Measurements from ENCODE around the gene CCDC149.

CCDC149 gene

GRCh38 chr4:24912252-24913118 lies at the start of gene CCDC149:
TSS of gene CCDC149 (minus strand) at chr4:24913042. CDS start at chr4:24912864, 178 bp downstream.
- peak; percentile 72 for DNase-seq

GRCh38 chr4:24957886-24958285 lies 45.0 kb upstream of the CCDC149 start:
- DNase-seq = no peak

GRCh38 chr4:24956763-24957162 lies 43.9 kb upstream of the CCDC149 start:
- no peak for DNase-seq

GRCh38 chr4:24956091-24956490 lies 43.2 kb upstream of the CCDC149 start:
- no peak for DNase-seq

GRCh38 chr4:24952667-24953066 lies 39.8 kb upstream of the CCDC149 start:
- DNase-seq = no peak

GRCh38 chr4:24949970-24950369 lies 37.1 kb upstream of the CCDC149 start:
- no peak for DNase-seq

GRCh38 chr4:24937917-24938281 lies 25.1 kb upstream of the CCDC149 start:
- DNase-seq = no peak

- no peak for DNase-seq
These were observed 24.5 kb upstream of the CCDC149 start for GRCh38 chr4:24937176-24937916.

GRCh38 chr4:24935856-24936255 lies 23.0 kb upstream of the CCDC149 start:
- DNase-seq = no peak

- DNase-seq = no peak
These were observed 21.5 kb upstream of the CCDC149 start for GRCh38 chr4:24934311-24934710.

- no peak for DNase-seq
These were observed 20.9 kb upstream of the CCDC149 start for GRCh38 chr4:24933684-24934275.

- DNase-seq = no peak
These were observed 19.8 kb upstream of the CCDC149 start for GRCh38 chr4:24932515-24933225.

GRCh38 chr4:24930151-24930550 lies 17.3 kb upstream of the CCDC149 start:
- no peak for DNase-seq

- DNase-seq = no peak
These were observed 15.9 kb upstream of the CCDC149 start for GRCh38 chr4:24928708-24929107.

GRCh38 chr4:24927049-24927448 lies 14.2 kb upstream of the CCDC149 start:
- DNase-seq = no peak

- no peak for DNase-seq
These were observed 11.5 kb upstream of the CCDC149 start for GRCh38 chr4:24924309-24924781.

- no peak for DNase-seq
These were observed 10.7 kb upstream of the CCDC149 start for GRCh38 chr4:24923550-24923949.

GRCh38 chr4:24923002-24923401 lies 10.2 kb upstream of the CCDC149 start:
- no peak for DNase-seq

GRCh38 chr4:24922416-24922815 lies 9.6 kb upstream of the CCDC149 start:
- no peak for DNase-seq

GRCh38 chr4:24921491-24921890 lies 8.6 kb upstream of the CCDC149 start:
- DNase-seq = no peak

GRCh38 chr4:24920008-24920407 lies 7.2 kb upstream of the CCDC149 start:
- no peak for DNase-seq

GRCh38 chr4:24917076-24917856 lies 4.4 kb upstream of the CCDC149 start:
- DNase-seq = no peak
